OCI-LY7 (cell line): ENCODE measurements around the gene PMM2. TPM values are rescaled to one million over a fixed set of nuclear protein-coding genes. Genes with fewer than 3 reads are reported as not detected.

Experiments used
- BruUV-seq: library from RNA; stranded (reverse); fragments of 400-500 nt; replicated peaks from 2 replicates; lab custom pipeline; 2021; lab: Mats Ljungman, UMichigan
- CTCF ChIA-PET: fragments of 300-600 bp; sonication (Branson Sonifier 250); formaldehyde crosslinking; loops from one replicate; lab custom pipeline; 2022; ENCODE audit warnings: antibody characterized with exemption; ENCODE audit not compliant: unreplicated experiment; lab: Charles Lee
- POLR2A ChIA-PET: fragments of 300-600 bp; sonication (Branson Sonifier 250); formaldehyde crosslinking; loops from one replicate; lab custom pipeline; 2022; ENCODE audit warnings: antibody characterized with exemption; lab: Charles Lee
- DNase-seq: peaks from one replicate; pipeline ENCODE4 v3.0.0-alpha.2; 2015; ENCODE audit warnings: low spot score
- H2AFZ ChIP-seq: fragments of 200-600 bp; sonication (generic), shearing (Covaris generic); 2 replicates; pipeline ENCODE4 v1.6.1; 2014; ENCODE audit warnings: mild to moderate bottlenecking, antibody characterized with exemption, low read length, moderate library complexity
- H3K27ac ChIP-seq: fragments of 200-600 bp; sonication (generic); 2 replicates; pipeline ENCODE4 v1.5.1; 2014; ENCODE audit warnings: mixed run types, low read depth, mild to moderate bottlenecking, moderate library complexity, low read length, inconsistent platforms; ENCODE audit not compliant: poor library complexity, severe bottlenecking
- H3K36me3 ChIP-seq: fragments of 200-600 bp; sonication (generic); 2 replicates; pipeline ENCODE4 v1.6.1; 2014; ENCODE audit warnings: mild to moderate bottlenecking, antibody characterized with exemption, low read length, moderate library complexity, mixed read lengths; ENCODE audit not compliant: insufficient read depth
- H3K4me1 ChIP-seq: fragments of 200-600 bp; sonication (generic); 2 replicates; pipeline ENCODE4 v1.5.1; 2014; ENCODE audit warnings: mild to moderate bottlenecking, low read length; ENCODE audit not compliant: insufficient read depth, poor library complexity, severe bottlenecking
- H3K4me2 ChIP-seq: fragments of 200-600 bp; sonication (generic); 2 replicates; pipeline ENCODE4 v1.6.1; 2014; ENCODE audit warnings: mild to moderate bottlenecking, low read length
- H3K4me3 ChIP-seq: fragments of 200-600 bp; sonication (generic); 2 replicates; pipeline ENCODE4 v1.5.1; 2014; ENCODE audit warnings: mild to moderate bottlenecking, low read depth, low read length; ENCODE audit not compliant: poor library complexity, severe bottlenecking
- H3K79me2 ChIP-seq: fragments of 200-600 bp; sonication (generic); 2 replicates; pipeline ENCODE4 v1.6.1; 2016; ENCODE audit warnings: low read depth, mild to moderate bottlenecking, low read length, moderate library complexity, mixed read lengths; ENCODE audit not compliant: insufficient read depth
- H3K9me2 ChIP-seq: fragments of 200-600 bp; sonication (generic); 2 replicates; pipeline ENCODE4 v1.6.1; 2016; ENCODE audit warnings: mild to moderate bottlenecking, low read length, mixed read lengths; ENCODE audit not compliant: insufficient read depth
- H3K9me3 ChIP-seq: fragments of 200-600 bp; sonication (generic); 2 replicates; pipeline ENCODE4 v1.6.1; 2014; ENCODE audit warnings: mild to moderate bottlenecking, mixed run types, low read length, mixed read lengths
- H4K20me1 ChIP-seq: fragments of 200-600 bp; sonication (generic); 2 replicates; pipeline ENCODE4 v1.6.1; 2014; ENCODE audit warnings: mild to moderate bottlenecking, antibody characterized with exemption, low read length, moderate library complexity, mixed read lengths; ENCODE audit not compliant: insufficient read depth
- EZH2phosphoT487 ChIP-seq: fragments of 200-600 bp; sonication (generic); IDR thresholded peaks from 2 replicates; pipeline ENCODE4 v1.6.1; 2018; ENCODE audit warnings: low read depth, borderline replicate concordance, mild to moderate bottlenecking, mixed run types, antibody characterized with exemption, low read length, moderate library complexity, mixed read lengths
- intact Hi-C: fragments of 100-400 bp; cut with micrococcal nuclease; formaldehyde crosslinking; loops from one replicate; pipeline ENCODE4 v1.10.0; 2022; ENCODE audit not compliant: unreplicated experiment
- total RNA-seq, 2 experiments: library from RNA; depleted of rRNA in 1 of 2; stranded (reverse); fragments of >200 nt in 1 of 2; shearing (Covaris generic) in 1 of 2; gene quantifications; 2 replicates each; pipeline ENCODE4 v1.2.3, GENCODE V29; 2014 to 2022
- TF ChIP-seq, protein P1 (sequence below): fragments of 200-600 bp; sonication (generic); conservative IDR thresholded peaks from 2 replicates; pipeline ENCODE4 v1.5.1; 2014; ENCODE audit warnings: mild to moderate bottlenecking, antibody characterized with exemption, low read length, moderate library complexity, mixed read lengths

Gene PMM2
- total RNA-seq, 2 experiments from 2014 or later: 39.1 to 53.9 TPM

DNA sequence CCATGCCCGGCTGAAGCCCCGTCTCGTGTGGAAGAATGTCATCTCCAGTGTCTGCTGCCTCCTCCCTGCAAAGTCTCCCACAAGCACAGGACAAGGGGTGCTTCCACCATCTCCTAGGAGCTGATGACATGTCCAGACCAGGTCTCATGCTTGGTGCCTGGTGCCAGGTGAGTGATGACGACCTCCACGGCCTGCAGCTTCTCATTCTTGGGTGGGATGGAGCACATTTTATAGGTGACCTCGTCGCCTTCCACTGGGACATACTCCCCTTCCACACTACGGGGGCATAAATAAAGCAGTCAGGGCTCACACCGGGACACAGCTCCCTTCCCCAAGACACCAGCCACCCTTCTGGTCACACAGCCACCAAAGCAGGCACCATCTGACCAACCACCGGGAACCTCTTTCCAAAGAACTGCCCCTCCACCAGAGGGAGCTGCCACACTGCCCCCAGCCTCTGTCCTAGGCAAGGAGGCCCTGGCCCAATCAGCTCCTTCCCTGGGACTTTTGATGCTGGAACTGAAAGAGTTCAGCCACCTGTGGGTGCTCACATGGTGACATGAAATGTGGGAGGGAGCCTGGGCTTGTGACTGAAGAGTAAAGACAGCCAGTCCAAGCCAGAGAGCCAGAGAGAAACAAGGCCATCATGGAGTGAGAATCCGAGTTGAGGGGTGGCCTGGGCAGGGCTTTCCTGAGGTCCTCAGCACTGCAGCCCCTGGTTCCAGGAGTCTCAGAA is 57.6 kb downstream of the PMM2 start:
- H3K9me3 ChIP-seq: no peaks in the 10 kb centered on the region
- no peaks in the 10 kb centered on the region for H3K9me2 ChIP-seq
- H2AFZ ChIP-seq: no peak overlapping the region
- H4K20me1 ChIP-seq: 0 out of 2 replicates have a peak, but pooled peaks cover 4% of the 10 kb centered on the region
- BruUV-seq: no TSS peak
- intact Hi-C loops: no loop called here
- H3K4me2 ChIP-seq: no peak overlapping the region
- H3K4me1 ChIP-seq: no peaks in the 10 kb centered on the region
- POLR2A ChIA-PET: interaction anchor here (0.6 to 0.7 kb wide), 2 partner anchors 69 to 105 kb away, joined by 3 read pairs; no protein-coding TSS in a partner anchor
- TF ChIP-seq, protein P1, sequence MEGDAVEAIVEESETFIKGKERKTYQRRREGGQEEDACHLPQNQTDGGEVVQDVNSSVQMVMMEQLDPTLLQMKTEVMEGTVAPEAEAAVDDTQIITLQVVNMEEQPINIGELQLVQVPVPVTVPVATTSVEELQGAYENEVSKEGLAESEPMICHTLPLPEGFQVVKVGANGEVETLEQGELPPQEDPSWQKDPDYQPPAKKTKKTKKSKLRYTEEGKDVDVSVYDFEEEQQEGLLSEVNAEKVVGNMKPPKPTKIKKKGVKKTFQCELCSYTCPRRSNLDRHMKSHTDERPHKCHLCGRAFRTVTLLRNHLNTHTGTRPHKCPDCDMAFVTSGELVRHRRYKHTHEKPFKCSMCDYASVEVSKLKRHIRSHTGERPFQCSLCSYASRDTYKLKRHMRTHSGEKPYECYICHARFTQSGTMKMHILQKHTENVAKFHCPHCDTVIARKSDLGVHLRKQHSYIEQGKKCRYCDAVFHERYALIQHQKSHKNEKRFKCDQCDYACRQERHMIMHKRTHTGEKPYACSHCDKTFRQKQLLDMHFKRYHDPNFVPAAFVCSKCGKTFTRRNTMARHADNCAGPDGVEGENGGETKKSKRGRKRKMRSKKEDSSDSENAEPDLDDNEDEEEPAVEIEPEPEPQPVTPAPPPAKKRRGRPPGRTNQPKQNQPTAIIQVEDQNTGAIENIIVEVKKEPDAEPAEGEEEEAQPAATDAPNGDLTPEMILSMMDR: peak; percentile 68
- no peak for TF ChIP-seq EZH2phosphoT487
- peaks cover 97% of the 10 kb centered on the region for H3K36me3 ChIP-seq
- no peak for DNase-seq
- H3K27ac ChIP-seq: no peak overlapping the region
- CTCF ChIA-PET: no interaction called here
- H3K4me3 ChIP-seq: no peak overlapping the region
- peaks cover 9% of the 10 kb centered on the region; the same call in 1 of the 2 replicates for H3K79me2 ChIP-seq

DNA sequence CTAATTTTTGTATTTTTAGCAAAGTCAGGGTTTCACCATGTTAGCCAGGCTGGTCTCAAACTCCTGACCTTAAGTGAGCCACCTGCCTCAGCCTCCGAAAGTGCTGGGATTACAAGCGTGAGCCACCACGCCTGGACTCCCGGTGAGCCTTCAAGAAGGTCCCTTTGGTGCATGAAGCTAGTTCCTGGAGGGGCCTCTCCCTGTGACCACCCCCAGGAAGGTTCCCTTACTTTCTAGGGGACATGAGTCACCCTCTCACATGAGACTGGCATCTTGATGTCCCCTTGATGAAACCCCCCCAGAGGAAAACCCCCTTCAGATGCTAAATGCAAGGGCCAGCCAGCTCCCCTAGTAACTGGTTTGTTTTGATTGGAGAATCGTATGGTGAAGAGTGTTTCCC is 58.3 kb downstream of the PMM2 start:
- Histone ChIP-seq H3K9me3 (no peaks in the 10 kb centered on the region), H4K20me1 (0 out of 2 replicates have a peak, but pooled peaks cover 7% of the 10 kb centered on the region), H3K9me2 (no peaks in the 10 kb centered on the region), H3K4me1 (no peaks in the 10 kb centered on the region), H3K4me3 (no peak overlapping the region), H2AFZ (no peak overlapping the region), H3K79me2 (peaks cover 15% of the 10 kb centered on the region; the same call in 1 of the 2 replicates), H3K27ac (no peak overlapping the region), H3K4me2 (no peak overlapping the region), H3K36me3 (peaks cover 93% of the 10 kb centered on the region)
- intact Hi-C loops: no loop called here
- POLR2A ChIA-PET: interaction anchor here (0.6 kb wide), 1 partner anchor 1138 kb away, joined by 6 read pairs; no protein-coding TSS in a partner anchor
- no peak for DNase-seq
- BruUV-seq: no TSS peak
- no peak for TF ChIP-seq EZH2phosphoT487
- TF ChIP-seq, protein P1: no peak
- CTCF ChIA-PET: no interaction called here
